Measurements from ENCODE around the gene AMMECR1.
"Not testable (repeated sequence)": the region's sequence is repeated elsewhere in the genome, so short reads cannot be mapped to it uniquely, and the experiment has no call there.

The AMMECR1 gene

GRCh38 chrX:110251961-110252360 lies 65.9 kb downstream of the AMMECR1 start:
- no peak for DNase-seq

- DNase-seq, result no peak
Observed at GRCh38 chrX:110251526-110251925, 66.4 kb downstream of the AMMECR1 start.

- DNase-seq, result no peak
Observed at GRCh38 chrX:110250847-110251246, 67.0 kb downstream of the AMMECR1 start.

GRCh38 chrX:110248578-110248977 lies 69.3 kb downstream of the AMMECR1 start:
- DNase-seq, result no peak

- DNase-seq, result no peak
Observed at GRCh38 chrX:110245011-110245410, 72.9 kb downstream of the AMMECR1 start.

- no peak for DNase-seq
Observed at GRCh38 chrX:110242371-110242770, 75.5 kb downstream of the AMMECR1 start.

GRCh38 chrX:110241816-110242215 lies 76.1 kb downstream of the AMMECR1 start:
- no peak for DNase-seq

GRCh38 chrX:110238259-110238658 lies 79.6 kb downstream of the AMMECR1 start:
- peak; percentile 12 to 25 for DNase-seq

- not testable (repeated sequence) for DNase-seq
Observed at GRCh38 chrX:110231485-110231884, 86.4 kb downstream of the AMMECR1 start.

- DNase-seq, result peak; percentile 54 to 81
Observed at GRCh38 chrX:110229497-110230111, 88.3 kb downstream of the AMMECR1 start.

- DNase-seq, result no peak
Observed at GRCh38 chrX:110228453-110228852, 89.4 kb downstream of the AMMECR1 start.

GRCh38 chrX:110226931-110227330 lies 91.0 kb downstream of the AMMECR1 start:
- no peak for DNase-seq

- DNase-seq, result no peak
Observed at GRCh38 chrX:110224926-110225617, 92.8 kb downstream of the AMMECR1 start.

- DNase-seq, result no peak
Observed at GRCh38 chrX:110222497-110223257, 95.2 kb downstream of the AMMECR1 start.

- DNase-seq, result no peak
Observed at GRCh38 chrX:110219920-110220319, 98.0 kb downstream of the AMMECR1 start.

- no peak for DNase-seq
Observed at GRCh38 chrX:110218591-110218990, 99.3 kb downstream of the AMMECR1 start.

- DNase-seq, result no peak
Observed at GRCh38 chrX:110216027-110216426, 101.9 kb downstream of the AMMECR1 start.

- DNase-seq, result no peak
Observed at GRCh38 chrX:110215411-110215810, 102.5 kb downstream of the AMMECR1 start.

GRCh38 chrX:110214684-110215083 lies 103.2 kb downstream of the AMMECR1 start:
- no peak for DNase-seq

GRCh38 chrX:110213183-110213582 lies 104.7 kb downstream of the AMMECR1 start:
- DNase-seq, result no peak

GRCh38 chrX:110212299-110212698 lies 105.6 kb downstream of the AMMECR1 start:
- no peak for DNase-seq

GRCh38 chrX:110211340-110211739 lies 106.5 kb downstream of the AMMECR1 start:
- no peak for DNase-seq

GRCh38 chrX:110210417-110211139 lies 107.3 kb downstream of the AMMECR1 start:
- DNase-seq, result no peak
